HFF-Myc (cell line): Measurements from ENCODE around the gene CCDC83.

ENCODE experiments used
- DNase-seq: peaks from one replicate; pipeline ENCODE4 v3.0.0-alpha.2; 2011; ENCODE audit warnings: low read depth; ENCODE audit errors: extremely low read depth
- H3K4me3 ChIP-seq: replicated peaks from 2 replicates; pipeline ENCODE4 v1.5.1; 2011; ENCODE audit warnings: low read depth, mild to moderate bottlenecking, control low read depth, low read length
- CTCF ChIP-seq: IDR thresholded peaks from 2 replicates; pipeline ENCODE4 v1.5.1; 2012; ENCODE audit warnings: mild to moderate bottlenecking, low read depth, low read length, control low read depth; ENCODE audit errors: missing control alignments

The CCDC83 gene

GRCh38 chr11:85810871-85811611 is 44.1 kb upstream of the CCDC83 start, which contains the start of gene SYTL2:
SYTL2 (minus strand) TSS chr11:85811141; CDS start chr11:85757725, 53,416 bp downstream.
- DNase-seq: no peak
- no peak for TF ChIP-seq CTCF
- peak within 1 kb of the TSS; percentile 47 for H3K4me3 ChIP-seq

- H3K4me3 ChIP-seq: peak overlapping the region; percentile 47
- no peak for TF ChIP-seq CTCF
- no peak for DNase-seq
Measured at GRCh38 chr11:85811624-85812023, 43.6 kb upstream of the CCDC83 start.

- H3K4me3 ChIP-seq: no peak overlapping the region
- TF ChIP-seq CTCF: no peak
- no peak for DNase-seq
Measured at GRCh38 chr11:85813721-85814120, 41.5 kb upstream of the CCDC83 start.

GRCh38 chr11:85815186-85815931 is 39.8 kb upstream of the CCDC83 start:
- TF ChIP-seq CTCF: no peak
- no peak overlapping the region for H3K4me3 ChIP-seq
- DNase-seq: peak; percentile 21

GRCh38 chr11:85819441-85819840 is 35.7 kb upstream of the CCDC83 start:
- no peak for DNase-seq
- TF ChIP-seq CTCF: no peak
- no peak overlapping the region for H3K4me3 ChIP-seq

GRCh38 chr11:85821636-85822035 is 33.5 kb upstream of the CCDC83 start:
- H3K4me3 ChIP-seq: no peak overlapping the region

More at GRCh38 chr11:85821636-85822035, 33.5 kb upstream of the CCDC83 start:
- DNase-seq: no peak
- TF ChIP-seq CTCF: no peak
